Measurements from ENCODE around the gene LRRC47.

GRCh38 chr1:3753656-3754454, 42.4 kb downstream of the LRRC47 start:
- no peak for TF ChIP-seq CTCF (IDR thresholded peaks at IDR 0.05; ENCODE audit: low read length)
- no peak for TF ChIP-seq EZH2 (IDR thresholded peaks at IDR 0.05; ENCODE audit: borderline replicate concordance, low read length)

All from OCI-LY1 (cell line).